ENCODE results near the gene RPLP1.
"Not testable (repeated sequence)": the region's sequence is repeated elsewhere in the genome, so short reads cannot be mapped to it uniquely, and the experiment has no call there.

The RPLP1 gene

GRCh38 chr15:69439623-69440022 is 13.0 kb upstream of the RPLP1 start:
- no peak for DNase-seq (ENCODE audit: low read depth)

GRCh38 chr15:69443032-69443611 is 9.5 kb upstream of the RPLP1 start:
- DNase-seq (ENCODE audit: low read depth): no peak

GRCh38 chr15:69444686-69445085 is 7.9 kb upstream of the RPLP1 start:
- no peak for DNase-seq (ENCODE audit: low read depth)

- DNase-seq (ENCODE audit: low read depth): no peak
Observed at GRCh38 chr15:69446953-69447352, 5.7 kb upstream of the RPLP1 start.

GRCh38 chr15:69450221-69450620 is 2.4 kb upstream of the RPLP1 start:
- not testable (repeated sequence) for DNase-seq (ENCODE audit: low read depth)

GRCh38 chr15:69450968-69451695 is 1.5 kb upstream of the RPLP1 start:
- no peak for DNase-seq (ENCODE audit: low read depth)

- DNase-seq (ENCODE audit: low read depth): no peak
Observed at GRCh38 chr15:69451951-69452691, 497 bp upstream of the RPLP1 start.

- no peak for DNase-seq (ENCODE audit: low read depth)
Observed at GRCh38 chr15:69454953-69455352, 2.3 kb downstream of the RPLP1 start.

- DNase-seq (ENCODE audit: low read depth): no peak
Observed at GRCh38 chr15:69456208-69457166, 3.9 kb downstream of the RPLP1 start.

- no peak for DNase-seq (ENCODE audit: low read depth)
Observed at GRCh38 chr15:69457304-69458280, 5.0 kb downstream of the RPLP1 start.

- DNase-seq (ENCODE audit: low read depth): no peak
Observed at GRCh38 chr15:69459066-69459465, 6.4 kb downstream of the RPLP1 start.

GRCh38 chr15:69460481-69460880 is 7.9 kb downstream of the RPLP1 start:
- no peak for DNase-seq (ENCODE audit: low read depth)

- DNase-seq (ENCODE audit: low read depth): no peak
Observed at GRCh38 chr15:69462030-69462492, 9.4 kb downstream of the RPLP1 start.

- peak; percentile 80 for DNase-seq (ENCODE audit: low read depth)
Observed at GRCh38 chr15:69462493-69463181, 10.0 kb downstream of the RPLP1 start.

GRCh38 chr15:69463182-69463756 is 10.7 kb downstream of the RPLP1 start:
- no peak for DNase-seq (ENCODE audit: low read depth)

- no peak for DNase-seq (ENCODE audit: low read depth)
Observed at GRCh38 chr15:69465253-69465652, 12.6 kb downstream of the RPLP1 start.

GRCh38 chr15:69466733-69467132 is 14.1 kb downstream of the RPLP1 start:
- DNase-seq (ENCODE audit: low read depth): no peak

- DNase-seq (ENCODE audit: low read depth): no peak
Observed at GRCh38 chr15:69467636-69468035, 15.0 kb downstream of the RPLP1 start.

- DNase-seq (ENCODE audit: low read depth): no peak
Observed at GRCh38 chr15:69468241-69469121, 15.9 kb downstream of the RPLP1 start.

Measured in HS-27A (cell line).